HG03565 (cell line): ENCODE results near the gene OR3A3.

Experiments used
- ATAC-seq: cut with Tn5 transposase; IDR thresholded peaks from one replicate; pipeline ENCODE4 v1.9.1; 2021; ENCODE audit warnings: mild to moderate bottlenecking, moderate library complexity; ENCODE audit not compliant: unreplicated experiment

OR3A3 gene

GRCh38 chr17:3471599-3471998 is 60.4 kb downstream of the OR3A3 start, which contains the start of gene SPATA22:
Gene SPATA22 (minus strand): TSS chr17:3471819. CDS start chr17:3469325, 2,494 bp downstream.
- no peak for ATAC-seq

GRCh38 chr17:3472137-3472536 is 61.0 kb downstream of the OR3A3 start:
- no peak for ATAC-seq
